Erythroblast (primary cell): Measurements from ENCODE around the gene FUS.

ENCODE experiments used
- GATA1 ChIP-seq: IDR thresholded peaks from 2 replicates; pipeline ENCODE4 v1.6.1; 2011; ENCODE audit warnings: low read depth, mild to moderate bottlenecking, control low read depth, low read length, moderate library complexity
- POLR2A ChIP-seq: IDR thresholded peaks from 2 replicates; pipeline ENCODE4 v1.6.1; 2011; ENCODE audit warnings: mild to moderate bottlenecking, low read length

GRCh38 chr16:31186930-31187807 is 7.2 kb downstream of the FUS start:
- TF ChIP-seq POLR2A = no peak
- TF ChIP-seq GATA1 = no peak
